ENCODE results near the gene CAPN5. TPM values are rescaled to one million over a fixed set of nuclear protein-coding genes. Genes with fewer than 3 reads are reported as not detected.

Gene CAPN5
- total RNA-seq, 1 donor, result 14.7 TPM

- DNase-seq (ENCODE audit: low read depth), result no peak
- TF ChIP-seq CTCF (IDR thresholded peaks at IDR 0.05; ENCODE audit: insufficient read depth, low read depth, low read length), result no peak
- no peak overlapping the region for H3K4me3 ChIP-seq (ENCODE audit: low read depth, low read length)
These were observed 3.4 kb upstream of the CAPN5 start for GRCh38 chr11:77063407-77063806.

- DNase-seq (ENCODE audit: low read depth), result no peak
- TF ChIP-seq CTCF (IDR thresholded peaks at IDR 0.05; ENCODE audit: insufficient read depth, low read depth, low read length), result no peak
- H3K4me3 ChIP-seq (ENCODE audit: low read depth, low read length), result no peak overlapping the region
These were observed 2.9 kb upstream of the CAPN5 start for GRCh38 chr11:77063861-77064260.

GRCh38 chr11:77064648-77065217 lies 2.0 kb upstream of the CAPN5 start:
- TF ChIP-seq CTCF (IDR thresholded peaks at IDR 0.05; ENCODE audit: insufficient read depth, low read depth, low read length), result no peak
- no peak for DNase-seq (ENCODE audit: low read depth)
- H3K4me3 ChIP-seq (ENCODE audit: low read depth, low read length), result no peak overlapping the region

GRCh38 chr11:77065878-77066228 lies 918 bp upstream of the CAPN5 start:
- peak overlapping the region; percentile 67 for H3K4me3 ChIP-seq (ENCODE audit: low read depth, low read length)
- TF ChIP-seq CTCF (IDR thresholded peaks at IDR 0.05; ENCODE audit: insufficient read depth, low read depth, low read length), result no peak
- peak; percentile 80 for DNase-seq (ENCODE audit: low read depth)

- DNase-seq (ENCODE audit: low read depth), result no peak
- TF ChIP-seq CTCF (IDR thresholded peaks at IDR 0.05; ENCODE audit: insufficient read depth, low read depth, low read length), result no peak
- H3K4me3 ChIP-seq (ENCODE audit: low read depth, low read length), result peak overlapping the region; percentile 75
These were observed 1.2 kb downstream of the CAPN5 start for GRCh38 chr11:77067861-77068443.

- H3K4me3 ChIP-seq (ENCODE audit: low read depth, low read length), result no peak overlapping the region
- DNase-seq (ENCODE audit: low read depth), result no peak
- no peak for TF ChIP-seq CTCF (IDR thresholded peaks at IDR 0.05; ENCODE audit: insufficient read depth, low read depth, low read length)
These were observed 1.9 kb downstream of the CAPN5 start for GRCh38 chr11:77068457-77069335.
